MG63 (cell line): ENCODE data around the gene TFG. TPM values are rescaled to one million over a fixed set of nuclear protein-coding genes. Genes with fewer than 3 reads are reported as not detected.

ENCODE experiments used
- total RNA-seq: library from RNA; depleted of rRNA; stranded (reverse); fragments of >200 nt; shearing (Covaris generic); gene quantifications from 2 replicates; pipeline ENCODE4 v1.2.3, GENCODE V29; 2014; ENCODE audit warnings: low replicate concordance; rRNA removed

Gene TFG
- total RNA-seq, 1 experiment from 2014 or later = 111 TPM

Other genes starting within 250 kb of the TFG start
- gene TMEM45A, start 216.9 kb upstream of the TFG start, total RNA-seq = 57.0 and 70.5 TPM in 2 replicates
- 46.3 and 51.3 TPM in 2 replicates for gene ADGRG7, start 99.9 kb upstream of the TFG start, total RNA-seq